H1 (cell line): ENCODE results near the gene MAPT. TPM values are rescaled to one million over a fixed set of nuclear protein-coding genes. Genes with fewer than 3 reads are reported as not detected.

Experiments
- CHD7 ChIP-seq: fragments of 300-600 bp; sonication (generic); IDR thresholded peaks from 2 replicates; pipeline ENCODE4 v1.7.1; 2012; ENCODE audit warnings: low read length, moderate library complexity, mild to moderate bottlenecking, inconsistent platforms; ENCODE audit not compliant: insufficient replicate concordance
- polyA plus RNA-seq, 7 experiments: library from polyadenylated mRNA; depleted of rRNA in 3 of 7; stranded (reverse) in 5 of 7; unstranded in 2 of 7; fragments of >200 nt in 5 of 7; fragments of 200-250 nt in 2 of 7; gene quantifications; 1 replicate in 5 of 7; 2 replicates in 1 of 7; 4 replicates in 1 of 7; pipeline versions ENCODE4 v1.2.1 to v1.2.3, GENCODE V29; 2011 to 2013; ENCODE audit warnings: missing spikeins in 2 of 7, mixed read lengths in 2 of 7
- total RNA-seq: library from RNA; stranded (reverse); fragmentation: NEBNext Ultra II Directional; extraction: Animal tissue kit (Norgen Biotek cat#: 25700); gene quantifications from 2 replicates; pipeline ENCODE4 v1.2.1, GENCODE V29; 2021

MAPT gene
- total and polyA plus RNA-seq, 2 of the 8 experiments (the other 6 are each of a cell fraction or from before 2014, with no cell fraction given), result 0.54 to 1.7 TPM

- no peak for TF ChIP-seq CHD7
Measured at GRCh38 chr17:45908935-45909334, 14.6 kb downstream of the MAPT start (continued).
